Upper lobe of left lung (tissue), 6 donors: ENCODE data around the gene PECR. TPM values are rescaled to one million over a fixed set of nuclear protein-coding genes. Genes with fewer than 3 reads are reported as not detected.
"Not testable (repeated sequence)": the region's sequence is repeated elsewhere in the genome, so short reads cannot be mapped to it uniquely, and the experiment has no call there.

Experiments
- ATAC-seq, 2 donors: fragments of 200-7000 bp; cut with Tn5 transposase; one replicate each; pipeline ENCODE4 v1.9.1; 2022; ENCODE audit warnings: mild to moderate bottlenecking in 2 of 2, moderate library complexity in 2 of 2; ENCODE audit not compliant: low FRiP score in 2 of 2
- DNase-seq, 2 donors: peaks; one replicate each; pipeline ENCODE4 v3.0.0-alpha.2; 2019 to 2020
- H3K27ac ChIP-seq, 4 donors: fragments of 200-600 bp; sonication (generic); one replicate each; pipeline ENCODE4 v1.5.1; 2016 to 2019
- H3K27me3 ChIP-seq, 4 donors: fragments of 200-600 bp; sonication (generic); one replicate each; pipeline ENCODE4 v1.5.1; 2017 to 2019
- H3K36me3 ChIP-seq, 4 donors: fragments of 200-600 bp; sonication (generic); one replicate each; pipeline ENCODE4 v1.5.1; 2016 to 2019
- H3K4me1 ChIP-seq, 4 donors: fragments of 200-600 bp; sonication (generic); one replicate each; pipeline ENCODE4 v1.5.1; 2018 to 2019
- H3K4me3 ChIP-seq, 4 donors: fragments of 200-600 bp; sonication (generic); one replicate each; pipeline ENCODE4 v1.5.1; 2017 to 2019; ENCODE audit warnings: mild to moderate bottlenecking in 2 of 4, moderate library complexity in 1 of 4
- H3K9me3 ChIP-seq, 4 donors: fragments of 200-600 bp; sonication (generic); one replicate each; pipeline ENCODE4 v1.5.1; 2018 to 2019
- CTCF ChIP-seq, 6 experiments: fragments of 450-650 bp in 4 of 6; fragments of 200-600 bp in 2 of 6; sonication (generic) in 2 of 6; IDR thresholded peaks; one replicate each; pipeline ENCODE4 v1.5.1; 2016 to 2019; ENCODE audit warnings: antibody characterized with exemption in 6 of 6
- EP300 ChIP-seq, 4 donors: sonication (generic); formaldehyde crosslinking; IDR thresholded peaks; one replicate each; pipeline ENCODE4 v1.5.1; 2017; ENCODE audit warnings: antibody characterized with exemption in 4 of 4, control low read depth in 2 of 4
- POLR2A ChIP-seq, 4 donors: fragments of 450-650 bp; IDR thresholded peaks; one replicate each; pipeline ENCODE4 v1.5.1; 2016 to 2017; ENCODE audit warnings: antibody characterized with exemption in 4 of 4, mild to moderate bottlenecking in 2 of 4
- POLR2AphosphoS5 ChIP-seq, 2 donors: sonication (generic); formaldehyde crosslinking; IDR thresholded peaks; one replicate each; pipeline ENCODE4 v1.5.1; 2017; ENCODE audit warnings: antibody characterized with exemption in 2 of 2
- WGBS, 2 donors: methylation state at CpG; one replicate each; pipeline ENCODE4 v1.1.5; 2017 to 2018; 5-methylcytosine and 5-hydroxymethylcytosine counted together
- total RNA-seq, 6 donors: library from RNA; depleted of rRNA in 4 of 6; stranded (reverse); fragments of >200 nt in 4 of 6; gene quantifications; one replicate each; pipeline versions ENCODE4 v1.1.0 to v1.2.1, GENCODE V29; 2016 to 2021
- donor health status: DM: no; HTN: no; CAD: no; lungs with moderate emphysema.
- donor health status: DM: no; HTN: yes; CAD: no; lungs with severe emphysema.

The PECR gene
- total RNA-seq, 6 donors from 2014 or later, result 11.9 to 39.8 (median 20.3) TPM

- Histone ChIP-seq H3K36me3 (no peaks in the 10 kb centered on the region), H3K4me1 (peaks cover 0 to 25% (median 14%) of the 10 kb centered on the region in 4 donors), H3K27ac (no peak overlapping the region), H3K4me3 (no peak overlapping the region), H3K9me3 (no peaks in the 10 kb centered on the region), H3K27me3 (no peaks in the 10 kb centered on the region)
- TF ChIP-seq CTCF (IDR thresholded peaks at IDR 0.05) (no peak), EP300 (IDR thresholded peaks at IDR 0.05) (no peak), POLR2AphosphoS5 (IDR thresholded peaks at IDR 0.05) (no peak), POLR2A (IDR thresholded peaks at IDR 0.05) (no peak)
- ATAC-seq, result no peak
- 65 to 74% methylated on average over 9 of the region's 9 CpGs for WGBS, 2 donors
- DNase-seq, result no peak
These were observed 80.2 kb downstream of the PECR start for GRCh38 chr2:216001216-216002100.

- Histone ChIP-seq H3K4me1 (peaks cover 0 to 7% (median 5%) of the 10 kb centered on the region in 4 donors), H3K27me3 (no peaks in the 10 kb centered on the region), H3K36me3 (peaks cover 0 to 8% (median 0%) of the 10 kb centered on the region in 4 donors), H3K4me3 (no peak overlapping the region), H3K27ac (no peak overlapping the region), H3K9me3 (no peaks in the 10 kb centered on the region)
- DNase-seq, result no peak
- no peak for TF ChIP-seq POLR2AphosphoS5 (IDR thresholded peaks at IDR 0.05)
- TF ChIP-seq EP300 (IDR thresholded peaks at IDR 0.05), result no peak
- TF ChIP-seq CTCF (IDR thresholded peaks at IDR 0.05), result no peak
- no peak for TF ChIP-seq POLR2A (IDR thresholded peaks at IDR 0.05)
- ATAC-seq, result no peak
- WGBS, 2 donors, result 60 to 67% methylated on average over 2 of the region's 2 CpGs
These were observed 83.0 kb downstream of the PECR start for GRCh38 chr2:215998636-215999035.

GRCh38 chr2:215997219-215997618 is 84.4 kb downstream of the PECR start:
- no peak for ATAC-seq
- Histone ChIP-seq H3K4me3 (no peak overlapping the region), H3K4me1 (peaks cover 0 to 3% (median under 1%) of the 10 kb centered on the region in 4 donors), H3K9me3 (no peaks in the 10 kb centered on the region), H3K27me3 (no peaks in the 10 kb centered on the region), H3K27ac (no peak overlapping the region), H3K36me3 (peaks cover 0 to 8% (median 0%) of the 10 kb centered on the region in 4 donors)
- no peak for DNase-seq
- no peak for TF ChIP-seq POLR2AphosphoS5 (IDR thresholded peaks at IDR 0.05)
- WGBS, 2 donors, result 92 to 100% methylated on average over 1 of the region's 1 CpG

GRCh38 chr2:215994911-215995310 is 86.7 kb downstream of the PECR start:
- no peak for ATAC-seq
- Histone ChIP-seq H3K27ac (no peak overlapping the region), H3K27me3 (no peaks in the 10 kb centered on the region), H3K36me3 (peaks cover 0 to 8% (median 0%) of the 10 kb centered on the region in 4 donors), H3K4me1 (no peaks in the 10 kb centered on the region), H3K4me3 (no peak overlapping the region), H3K9me3 (no peaks in the 10 kb centered on the region)
- TF ChIP-seq POLR2AphosphoS5 (IDR thresholded peaks at IDR 0.05), result no peak
- TF ChIP-seq CTCF (IDR thresholded peaks at IDR 0.05), result no peak
- TF ChIP-seq EP300 (IDR thresholded peaks at IDR 0.05), result no peak
- no peak for TF ChIP-seq POLR2A (IDR thresholded peaks at IDR 0.05)
- DNase-seq, result no peak
- 87 to 93% methylated on average over 4 of the region's 4 CpGs for WGBS, 2 donors

GRCh38 chr2:215988556-215989207 is 92.9 kb downstream of the PECR start:
- H3K9me3 ChIP-seq, H3K36me3 ChIP-seq, DNase-seq, H3K4me1 ChIP-seq, H3K27ac ChIP-seq, ATAC-seq, H3K27me3 ChIP-seq, H3K4me3 ChIP-seq: not testable (repeated sequence)
- 87 to 91% methylated on average over 5 of the region's 5 CpGs for WGBS, 2 donors

Other genes starting within 250 kb of the PECR start
- gene MREG, start 68.3 kb downstream of the PECR start, total RNA-seq, result 10 to 100 TPM; 15.4 to 22.6 (median 19.4) TPM
- gene TMEM169, start 110 bp upstream of the PECR start, total RNA-seq, result 1 to 10 TPM in 1 of 6 donors, under 1 TPM in 3, not detected in 2; 0.15 to 1.1 (median 0.80) TPM
- 100 to 1,000 TPM in 5 of 6 donors, 10 to 100 TPM in 1; 57.3 to 163 (median 131) TPM for gene XRCC5, start 27.5 kb upstream of the PECR start, total RNA-seq